HG02763 (cell line): Measurements from ENCODE around the gene QKI.
"Not testable (repeated sequence)": the region's sequence is repeated elsewhere in the genome, so short reads cannot be mapped to it uniquely, and the experiment has no call there.

ENCODE experiments used
- ATAC-seq: cut with Tn5 transposase; IDR thresholded peaks from one replicate; pipeline ENCODE4 v1.9.1; 2021; ENCODE audit warnings: mild to moderate bottlenecking, moderate library complexity; ENCODE audit not compliant: unreplicated experiment

QKI gene

DNA sequence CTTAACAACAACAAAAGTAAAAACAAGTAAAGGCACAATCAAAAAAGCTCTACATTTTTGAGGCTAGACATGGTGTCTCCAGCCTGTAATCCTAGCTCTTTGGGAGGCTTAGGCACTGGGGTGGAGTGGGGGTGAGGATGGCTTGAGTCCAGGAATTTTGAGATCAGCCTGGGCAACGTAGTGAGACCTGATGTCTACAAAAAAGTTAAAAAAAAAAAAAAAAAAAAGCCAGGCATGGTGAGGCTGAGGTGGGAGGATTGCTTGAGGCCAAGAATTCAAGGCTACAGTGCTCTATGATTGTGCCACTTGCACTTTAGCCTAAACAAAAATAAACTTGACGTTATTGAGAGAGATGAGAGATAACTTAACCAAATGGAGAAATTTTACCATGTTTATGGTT is 60.1 kb downstream of the QKI start:
- ATAC-seq, result no peak

GRCh38 chr6:163476946-163477345 is 62.4 kb downstream of the QKI start:
- not testable (repeated sequence) for ATAC-seq

- ATAC-seq, result no peak
Measured at GRCh38 chr6:163483107-163483506, 68.6 kb downstream of the QKI start.

- no peak for ATAC-seq
Measured at GRCh38 chr6:163485388-163485851, 70.9 kb downstream of the QKI start.

GRCh38 chr6:163486821-163487220 is 72.3 kb downstream of the QKI start:
- ATAC-seq, result no peak

DNA sequence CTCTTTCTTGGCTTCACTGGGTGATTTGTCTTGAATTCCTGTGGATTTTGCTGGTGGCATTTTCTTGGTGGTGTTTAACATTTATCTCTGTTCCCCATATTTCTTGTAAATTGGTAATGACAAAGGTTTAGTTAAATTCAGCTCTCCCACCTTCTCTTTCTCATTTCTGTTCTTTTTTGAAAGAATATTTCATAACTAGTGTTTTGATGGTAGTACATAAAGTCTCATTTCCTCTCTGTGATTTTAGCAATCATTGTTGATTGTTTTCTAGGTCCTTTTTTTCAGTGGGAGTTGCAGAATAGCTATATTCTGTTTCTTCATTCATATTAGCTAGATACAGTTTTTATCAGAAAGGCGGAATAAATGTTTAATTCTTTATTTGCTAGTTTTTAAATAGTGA is 73.1 kb downstream of the QKI start:
- ATAC-seq, result no peak

- ATAC-seq, result no peak
Measured at GRCh38 chr6:163489584-163489983, 75.1 kb downstream of the QKI start.

DNA sequence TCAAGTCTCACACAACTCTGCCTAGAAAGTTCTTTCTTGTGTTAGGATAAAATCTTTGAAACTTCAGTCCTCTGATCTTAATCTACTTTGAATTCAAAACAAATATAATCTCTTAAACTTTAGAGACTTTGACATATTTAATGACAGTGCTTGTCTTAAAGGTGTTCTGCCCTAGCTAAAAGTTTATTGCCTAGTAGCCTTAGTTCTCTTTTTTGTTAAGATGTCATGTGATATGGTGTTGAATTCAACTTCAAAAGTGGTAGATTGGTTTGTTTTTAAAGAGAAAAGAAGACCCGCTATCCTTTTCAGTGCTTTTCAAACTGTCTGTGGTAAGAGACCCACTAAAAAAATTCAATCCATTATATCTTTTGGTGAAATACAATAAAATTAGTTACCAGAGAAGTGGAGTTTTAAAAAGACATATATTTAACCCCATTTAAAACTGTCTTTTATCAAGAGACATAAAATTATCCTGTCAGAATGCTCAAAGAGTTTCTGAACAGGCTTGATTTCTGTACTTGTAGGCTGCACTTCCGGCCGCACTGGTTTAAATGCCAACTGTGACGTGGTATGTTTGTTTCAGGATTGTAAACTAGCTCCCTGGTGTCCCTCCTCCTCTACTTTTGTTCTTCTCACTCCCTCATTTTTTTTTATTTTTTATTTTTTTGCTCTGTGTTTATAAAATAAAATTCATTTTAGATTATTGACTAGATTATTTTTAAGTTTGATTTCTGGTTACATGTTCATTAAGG is 76.5 kb downstream of the QKI start:
- no peak for ATAC-seq

DNA sequence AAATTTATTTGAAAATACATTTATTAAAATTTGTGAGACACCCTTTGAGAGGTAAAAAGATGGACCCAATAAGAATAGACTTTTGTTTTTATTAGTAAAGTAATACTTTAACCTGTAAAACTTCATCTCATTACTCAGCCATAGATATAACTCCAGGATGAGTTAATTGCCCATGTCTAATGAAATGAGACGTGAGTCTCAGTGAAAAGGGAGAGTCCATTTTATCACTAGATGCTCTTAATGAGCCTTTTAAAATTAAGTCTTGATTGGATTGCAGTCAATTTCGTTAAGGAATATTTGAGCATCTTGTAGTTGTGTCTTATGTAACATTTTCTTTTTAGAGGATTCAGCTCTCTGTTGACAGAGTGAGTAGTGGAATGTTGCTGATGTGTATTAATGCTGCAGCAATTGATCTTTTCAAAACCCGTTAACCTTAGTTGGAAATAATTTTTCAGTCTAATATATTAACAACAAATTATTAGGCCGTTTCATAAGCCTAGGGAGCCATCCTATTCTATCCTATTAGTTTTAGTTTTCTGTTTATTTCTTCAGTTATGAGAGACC is 77.3 kb downstream of the QKI start:
- ATAC-seq, result no peak

GRCh38 chr6:163494279-163494727 is 79.8 kb downstream of the QKI start:
- ATAC-seq, result no peak

DNA sequence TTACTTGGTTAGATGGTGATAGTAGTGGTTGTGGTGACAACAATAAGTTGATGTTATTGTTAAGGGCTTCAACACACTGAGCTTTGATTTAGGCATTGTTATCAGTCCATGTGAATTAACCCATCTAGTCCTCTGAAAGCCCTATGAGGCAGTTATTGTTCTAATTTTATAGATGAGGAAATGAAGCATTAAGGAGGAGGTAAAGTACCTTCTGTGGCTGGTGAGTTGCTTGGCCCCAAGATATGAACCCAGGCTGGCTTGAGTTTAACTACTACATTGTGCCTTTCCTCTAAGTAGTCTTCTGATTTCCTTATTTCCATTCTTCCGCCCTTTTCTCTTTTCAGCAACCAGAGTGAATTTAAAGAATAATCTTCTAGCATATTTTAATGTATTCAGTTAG is 81.7 kb downstream of the QKI start:
- no peak for ATAC-seq

DNA sequence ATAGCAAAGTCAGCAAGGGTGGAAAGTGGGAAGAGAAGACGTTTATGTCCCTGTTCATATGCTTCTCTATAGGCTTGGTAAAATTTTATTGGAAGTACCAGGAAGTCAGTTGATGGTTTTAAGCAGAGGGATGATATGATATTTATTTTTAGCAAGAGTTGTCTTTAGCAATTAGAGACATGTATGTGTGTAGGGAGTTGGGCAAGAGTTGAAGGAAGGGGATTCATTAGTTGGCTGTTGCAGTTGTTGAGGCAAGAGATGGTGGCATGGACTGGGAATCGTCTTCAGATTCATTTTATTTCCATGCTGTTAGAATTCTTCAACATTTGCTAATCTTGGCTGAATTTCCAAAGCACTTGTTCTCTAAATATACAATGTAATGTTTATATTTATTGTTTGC is 85.6 kb downstream of the QKI start:
- ATAC-seq, result no peak

GRCh38 chr6:163501026-163501425 is 86.5 kb downstream of the QKI start:
- ATAC-seq, result no peak

- no peak for ATAC-seq
Measured at GRCh38 chr6:163501439-163501838, 86.9 kb downstream of the QKI start.

DNA sequence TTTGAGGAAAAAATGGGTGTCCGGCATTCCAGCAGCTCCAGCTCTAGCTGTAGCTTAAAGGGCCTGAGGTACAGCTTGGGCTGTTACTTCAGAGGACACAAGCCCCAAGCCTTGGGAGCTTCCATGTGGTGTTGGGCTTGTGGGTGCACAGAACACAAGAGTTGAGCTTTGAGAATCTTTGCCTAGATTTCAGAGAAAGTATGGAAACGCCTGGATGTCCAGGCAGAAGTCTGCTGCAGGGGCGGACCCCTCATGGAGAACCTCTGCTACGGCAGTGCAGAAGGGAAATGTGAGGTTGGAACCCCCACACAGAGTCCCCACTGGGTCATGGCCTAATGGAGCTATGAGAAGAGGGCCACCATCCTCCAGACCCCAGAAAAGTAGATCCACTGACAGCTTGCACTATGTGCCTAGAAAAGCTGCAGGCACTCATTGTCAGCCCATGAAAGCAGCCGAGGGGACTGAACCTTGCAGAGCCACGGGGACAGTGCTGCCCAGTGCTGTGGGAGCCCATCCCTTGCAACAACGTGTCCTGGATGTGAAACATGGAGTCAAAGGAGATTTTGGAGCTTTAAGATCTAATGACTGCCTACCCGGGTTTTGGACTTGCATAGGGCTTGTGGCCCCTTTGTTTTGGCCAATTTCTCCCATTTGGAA is 90.6 kb downstream of the QKI start:
- no peak for ATAC-seq

- ATAC-seq, result no peak
Measured at GRCh38 chr6:163507965-163508364, 93.4 kb downstream of the QKI start.

- no peak for ATAC-seq
Measured at GRCh38 chr6:163513003-163513402, 98.5 kb downstream of the QKI start.

DNA sequence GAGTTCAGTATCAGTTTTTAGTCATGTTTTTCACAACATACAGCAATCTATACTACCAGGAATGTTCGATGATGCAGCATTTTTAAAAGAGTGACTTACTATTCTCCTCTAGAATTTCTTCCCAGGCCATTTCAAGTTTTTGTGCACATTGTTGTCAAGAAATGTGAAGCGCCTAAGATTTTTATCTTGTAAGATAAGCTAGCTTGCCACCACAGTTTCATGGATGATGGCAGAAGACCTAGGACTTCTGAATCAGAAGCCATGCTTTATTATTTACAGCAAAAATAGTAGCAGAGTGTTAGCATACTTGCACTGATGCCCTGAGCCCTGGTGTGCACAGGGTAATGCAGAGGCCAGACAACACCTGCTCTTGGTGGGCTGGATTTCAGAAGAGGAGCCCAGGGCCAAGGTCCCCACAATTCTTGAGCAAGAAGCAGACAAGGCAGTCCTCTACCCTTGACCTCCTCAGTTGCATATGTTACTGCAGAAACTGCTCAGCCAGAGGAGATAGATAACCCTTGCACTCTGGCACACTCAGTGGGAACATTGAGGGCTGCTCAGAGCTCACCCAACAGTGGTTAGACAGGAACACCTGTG is 99.2 kb downstream of the QKI start:
- no peak for ATAC-seq

DNA sequence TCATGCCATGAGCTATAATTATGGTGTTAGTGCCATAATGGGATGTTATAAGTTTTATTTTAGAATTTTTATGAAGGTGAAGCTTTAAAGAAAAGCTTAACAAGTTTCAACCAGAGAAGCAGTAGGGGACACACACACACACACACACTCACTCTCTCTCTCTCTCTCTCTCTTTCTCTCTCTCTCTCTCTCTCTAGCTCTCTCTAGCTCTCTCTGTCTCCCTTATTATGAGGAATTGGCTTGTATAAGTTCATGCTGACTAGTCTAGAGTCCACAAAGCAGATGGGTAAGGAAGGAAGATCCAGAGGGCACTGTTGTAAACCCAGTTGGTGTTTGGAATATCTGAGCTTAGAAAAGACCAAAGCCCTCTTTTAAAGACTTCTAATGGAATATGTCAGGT is 102.4 kb downstream of the QKI start:
- ATAC-seq, result no peak

- no peak for ATAC-seq
Measured at GRCh38 chr6:163520956-163521355, 106.4 kb downstream of the QKI start.

- no peak for ATAC-seq
Measured at GRCh38 chr6:163522033-163522432, 107.5 kb downstream of the QKI start.

GRCh38 chr6:163525926-163526325 is 111.4 kb downstream of the QKI start:
- ATAC-seq, result no peak
